ENCODE measurements around the gene ZNF649.
A peak's percentile ranks its signal among the peaks of the same experiment; 100 is the strongest.

Gene ZNF649

GRCh38 chr19:51887522-51888498 lies 17.0 kb downstream of the ZNF649 start, which contains the start of gene ZNF577:
Gene ZNF577 (minus strand): TSS chr19:51887951. CDS start chr19:51880382, 7,569 bp downstream.
- DNase-seq (ENCODE audit: low read depth) = peak; percentile 93

DNA sequence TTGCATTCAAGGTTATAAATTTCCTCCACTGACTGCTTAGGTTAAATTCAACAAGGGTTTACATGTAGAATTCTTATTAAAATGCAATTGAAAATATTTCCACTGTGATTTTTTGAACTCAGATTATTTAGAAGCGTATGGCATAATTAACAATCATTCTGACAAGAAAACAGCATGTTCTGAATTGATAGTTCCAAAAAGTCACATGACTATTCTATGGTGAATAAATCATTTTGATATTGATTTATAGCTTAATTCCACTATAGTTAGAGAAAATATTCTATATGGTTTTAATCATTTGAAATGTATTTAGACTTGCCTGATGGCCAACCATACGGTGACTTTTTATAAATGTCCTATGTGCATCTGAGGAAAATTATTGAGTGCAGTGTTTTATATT lies 20.1 kb downstream of the ZNF649 start:
- no peak for DNase-seq (ENCODE audit: low read depth)

DNA sequence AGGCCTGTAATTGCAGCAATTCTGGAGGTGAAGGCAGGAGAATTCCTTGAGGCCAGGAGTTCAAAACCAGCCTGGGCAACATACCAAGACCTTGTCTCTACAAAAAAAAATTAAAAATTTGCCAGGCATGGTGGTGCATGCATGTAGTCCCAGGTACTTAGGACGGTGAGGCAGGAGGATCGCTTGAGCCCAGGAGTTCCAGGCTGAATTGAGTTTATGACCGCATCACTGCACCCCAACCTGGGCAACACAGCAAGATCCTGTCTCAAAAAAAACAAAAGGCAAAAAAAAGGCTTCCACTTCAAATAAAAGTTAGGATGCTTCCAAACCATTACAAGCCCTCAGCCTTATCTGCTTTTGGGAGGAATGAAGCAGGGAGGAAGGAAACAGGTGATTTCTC lies 22.3 kb downstream of the ZNF649 start:
- DNase-seq (ENCODE audit: low read depth) = no peak

DNA sequence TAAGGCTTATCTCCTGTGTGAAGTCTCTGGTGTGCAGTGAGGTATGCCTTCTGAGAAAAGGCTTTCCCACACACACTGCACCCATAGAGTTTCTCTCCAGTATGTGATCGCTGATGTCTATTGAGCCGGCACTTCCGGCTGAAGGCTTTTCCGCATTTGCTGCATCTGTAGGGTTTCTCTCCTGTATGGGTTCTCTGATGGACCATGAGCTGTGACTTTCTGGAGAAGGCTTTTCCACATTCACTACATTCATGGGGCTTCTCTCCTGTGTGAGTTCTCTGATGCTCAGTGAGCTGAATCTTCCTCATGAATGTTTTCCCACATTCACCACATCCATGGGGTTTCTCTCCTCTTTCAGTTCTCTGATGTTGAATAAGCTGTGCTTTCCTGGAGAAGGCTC lies 31.7 kb downstream of the ZNF649 start:
- no peak for DNase-seq (ENCODE audit: low read depth)

GRCh38 chr19:51861870-51862622 lies 42.8 kb downstream of the ZNF649 start:
- no peak for DNase-seq (ENCODE audit: low read depth)

All from stromal cell of bone marrow (primary cell).